Activated CD4-positive, alpha-beta T cell treated with anti-CD3 and anti-CD28 coated beads for 24 hours (primary cell): ENCODE measurements around the gene RASEF.

Experiments used
- DNase-seq, 2 donors: peaks; one replicate each; pipeline ENCODE4 v3.0.0-alpha.2; 2020; ENCODE audit warnings: low read depth in 2 of 2

Gene RASEF

DNA sequence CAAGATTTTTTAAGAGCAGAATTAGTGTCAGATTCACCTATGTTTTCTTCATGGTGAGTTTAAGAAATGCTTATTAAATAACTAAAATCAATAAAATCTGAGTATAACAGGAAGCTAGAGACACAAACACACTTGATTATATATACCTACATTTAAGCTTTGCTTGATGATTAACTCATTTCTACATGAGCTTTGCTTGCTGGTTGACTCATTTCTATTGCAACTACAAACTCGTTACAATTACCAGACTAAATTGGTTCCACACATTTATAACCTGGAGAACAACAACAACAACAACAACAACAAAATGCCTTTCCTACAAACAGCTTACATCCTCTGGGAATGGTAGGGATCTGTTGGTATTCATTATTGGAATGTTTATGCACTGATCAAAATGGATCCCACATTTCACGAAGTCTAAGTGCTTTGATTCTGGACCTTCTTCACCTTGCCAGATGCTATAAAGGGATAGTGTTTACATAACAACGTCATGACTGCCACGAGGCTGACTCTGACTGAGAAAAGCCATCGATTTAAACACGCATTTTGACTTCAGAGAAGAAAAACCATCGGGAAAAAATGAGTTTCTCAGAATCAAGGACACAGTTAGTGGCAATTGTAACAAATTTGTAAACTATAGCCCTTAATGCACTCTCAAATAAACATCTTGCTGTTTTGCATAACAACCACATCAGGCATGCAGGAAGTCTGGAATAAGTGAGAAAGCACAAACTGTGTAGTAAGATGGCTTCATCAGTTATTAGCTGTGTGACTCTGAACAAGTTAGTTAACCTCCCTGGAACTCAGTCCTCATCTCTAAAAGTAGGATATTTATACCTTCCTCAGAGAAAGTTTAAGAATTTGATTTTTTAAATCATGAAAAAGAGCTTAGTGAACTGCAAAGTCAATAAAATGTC, 49.8 kb downstream of the RASEF start:
- no peak for DNase-seq

DNA sequence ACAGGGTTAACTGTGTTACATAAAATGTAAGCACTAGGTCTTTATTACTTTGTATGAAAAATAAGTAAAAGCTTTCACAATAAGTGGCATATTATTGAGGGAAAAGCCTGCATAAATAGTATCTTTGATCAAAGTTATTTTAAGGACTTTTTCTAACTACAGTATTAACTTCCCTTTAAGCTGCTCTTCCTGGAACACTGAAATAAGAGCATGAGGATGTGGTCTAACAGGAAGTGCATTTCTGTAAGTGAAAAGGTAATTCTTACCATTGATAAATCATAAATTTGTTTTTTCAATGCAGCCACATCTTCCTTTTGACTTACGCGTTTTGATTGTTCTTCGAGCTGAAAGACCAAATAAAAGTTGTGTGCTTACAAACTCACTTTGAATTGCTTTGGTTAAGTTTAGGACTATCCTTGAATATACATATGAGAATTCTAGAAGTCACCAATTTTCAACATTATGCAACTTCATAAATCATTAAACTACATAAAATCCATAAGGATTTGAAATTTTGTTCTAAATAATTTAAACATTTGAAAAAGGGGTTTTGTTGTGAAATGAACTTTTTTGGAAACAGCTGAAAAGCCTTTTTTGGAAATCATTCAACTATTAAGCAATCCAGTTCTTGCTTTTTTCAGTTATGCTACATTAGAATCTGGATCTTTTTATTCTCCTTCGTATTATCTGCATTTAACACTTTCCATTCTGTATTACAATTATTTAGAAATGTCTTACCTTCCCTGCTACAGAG, 50.6 kb downstream of the RASEF start:
- DNase-seq = no peak

DNA sequence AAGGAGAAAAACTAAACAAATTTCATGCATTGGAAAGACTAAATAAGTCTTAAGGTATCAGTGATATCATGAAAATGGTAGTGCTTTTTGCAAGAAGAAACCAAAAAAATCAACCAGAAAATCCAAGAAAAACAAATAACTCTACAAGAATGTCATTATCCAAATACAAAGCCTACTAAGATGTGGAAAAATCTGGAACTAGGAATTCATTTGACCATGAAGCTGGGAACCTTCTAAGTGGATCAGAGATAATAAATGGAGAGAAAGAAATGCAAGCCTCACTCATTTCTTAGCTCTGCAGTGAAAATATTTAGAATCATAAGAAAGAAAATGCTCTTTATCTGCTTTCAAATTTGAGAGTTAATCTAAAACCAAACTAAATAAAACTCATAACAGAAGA, 51.3 kb downstream of the RASEF start:
- no peak for DNase-seq

DNA sequence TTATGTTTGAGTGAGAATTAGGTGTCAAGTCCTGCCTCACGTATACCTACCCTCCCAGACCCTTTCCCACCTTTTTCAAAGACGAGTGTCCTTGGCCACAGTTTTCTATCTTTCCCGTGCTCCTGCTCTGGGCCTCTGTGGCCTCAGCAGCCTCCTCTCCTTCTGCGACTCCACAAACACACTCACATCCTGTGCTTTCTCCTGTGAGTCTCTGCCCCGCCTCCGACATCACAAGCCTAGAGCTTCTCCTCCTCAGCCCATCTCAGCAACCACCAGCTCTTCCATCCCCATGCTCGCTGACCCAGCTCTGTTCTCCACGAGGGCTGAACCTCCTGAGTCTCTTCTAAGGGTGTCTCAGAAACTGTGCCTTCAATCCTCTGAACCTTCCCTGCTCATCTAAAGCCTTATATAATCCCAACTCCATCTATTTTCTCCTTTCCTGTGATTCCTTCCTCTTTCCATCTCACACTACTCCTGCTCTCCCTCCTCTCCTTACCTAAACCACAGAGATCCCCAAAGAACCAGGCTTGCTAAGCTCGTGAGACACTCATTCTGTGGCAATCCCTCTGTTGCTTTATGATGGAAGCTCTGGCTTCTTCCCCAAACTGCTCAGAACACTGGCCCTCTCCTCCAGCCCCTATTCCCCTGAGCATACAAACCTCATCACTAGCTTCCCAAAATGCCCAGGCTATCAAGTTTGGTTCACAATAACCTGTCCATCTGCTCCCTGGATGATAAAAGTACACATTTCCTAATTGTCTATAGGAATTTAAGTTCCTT, 55.2 kb downstream of the RASEF start:
- no peak for DNase-seq

DNA sequence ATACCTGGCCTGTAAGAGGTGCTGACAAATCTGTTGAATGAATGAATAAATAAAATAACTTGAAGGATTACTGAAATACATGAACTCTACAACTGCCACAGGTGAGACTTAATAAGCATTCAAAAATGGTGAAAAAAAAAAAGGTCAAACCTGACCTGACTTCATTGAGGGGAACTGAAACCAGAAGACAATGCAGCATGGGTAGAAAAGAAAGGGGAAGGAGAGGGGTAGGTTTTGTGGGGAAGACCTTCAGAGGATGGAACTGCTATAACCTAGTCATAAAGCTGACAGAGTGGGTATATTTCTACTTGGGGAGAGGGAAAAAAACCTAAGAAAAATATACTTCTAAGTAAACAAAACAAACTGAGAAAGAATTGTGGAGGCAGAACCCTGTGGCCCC, 56.6 kb downstream of the RASEF start:
- DNase-seq = no peak

- DNase-seq = no peak
Observed at GRCh38 chr9:83005963-83006362, 57.0 kb downstream of the RASEF start.

GRCh38 chr9:83005361-83005760, 57.6 kb downstream of the RASEF start:
- DNase-seq = no peak

GRCh38 chr9:83002329-83002728, 60.6 kb downstream of the RASEF start:
- no peak for DNase-seq

DNA sequence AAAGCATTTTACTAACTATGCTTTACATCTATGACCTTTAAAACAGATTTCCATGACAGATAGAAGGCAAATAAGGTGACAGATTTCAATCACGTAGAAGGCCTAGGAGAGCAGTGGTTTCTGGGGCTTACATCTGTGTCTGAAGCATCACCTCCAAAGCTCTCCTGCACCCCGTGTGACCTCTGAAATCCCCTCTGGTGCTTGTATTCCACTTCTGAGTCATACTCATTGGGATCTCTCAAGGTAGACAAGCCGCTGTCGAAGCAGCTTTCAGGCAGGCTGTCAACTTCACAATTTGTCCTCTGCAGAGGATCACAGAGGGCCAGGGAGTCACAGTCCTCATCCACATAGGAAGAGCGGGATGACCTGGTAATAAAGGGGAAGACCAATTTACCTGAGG, 62.2 kb downstream of the RASEF start:
- no peak for DNase-seq

- DNase-seq = no peak
Observed at GRCh38 chr9:82998409-82998808, 64.5 kb downstream of the RASEF start.

- DNase-seq = no peak
Observed at GRCh38 chr9:82997476-82998140, 65.3 kb downstream of the RASEF start.

DNA sequence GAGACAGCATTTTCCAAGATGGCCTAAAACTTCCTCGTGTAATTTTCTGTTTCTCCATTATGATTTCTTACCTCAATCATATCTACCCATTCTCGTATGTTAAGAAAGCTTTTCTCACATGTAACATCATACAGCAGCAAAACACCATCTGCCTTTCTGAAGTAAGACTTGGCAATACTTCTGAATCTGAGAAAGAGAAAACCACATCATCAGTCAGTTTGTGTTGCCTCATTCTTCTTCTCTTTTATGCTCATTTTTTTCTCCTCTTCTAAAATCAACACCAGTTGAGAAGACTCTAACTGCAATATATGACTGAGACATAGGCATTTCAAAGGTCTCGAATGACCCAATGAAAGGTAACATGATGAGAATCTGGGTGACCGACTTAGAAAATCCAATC, 66.0 kb downstream of the RASEF start:
- DNase-seq = no peak

DNA sequence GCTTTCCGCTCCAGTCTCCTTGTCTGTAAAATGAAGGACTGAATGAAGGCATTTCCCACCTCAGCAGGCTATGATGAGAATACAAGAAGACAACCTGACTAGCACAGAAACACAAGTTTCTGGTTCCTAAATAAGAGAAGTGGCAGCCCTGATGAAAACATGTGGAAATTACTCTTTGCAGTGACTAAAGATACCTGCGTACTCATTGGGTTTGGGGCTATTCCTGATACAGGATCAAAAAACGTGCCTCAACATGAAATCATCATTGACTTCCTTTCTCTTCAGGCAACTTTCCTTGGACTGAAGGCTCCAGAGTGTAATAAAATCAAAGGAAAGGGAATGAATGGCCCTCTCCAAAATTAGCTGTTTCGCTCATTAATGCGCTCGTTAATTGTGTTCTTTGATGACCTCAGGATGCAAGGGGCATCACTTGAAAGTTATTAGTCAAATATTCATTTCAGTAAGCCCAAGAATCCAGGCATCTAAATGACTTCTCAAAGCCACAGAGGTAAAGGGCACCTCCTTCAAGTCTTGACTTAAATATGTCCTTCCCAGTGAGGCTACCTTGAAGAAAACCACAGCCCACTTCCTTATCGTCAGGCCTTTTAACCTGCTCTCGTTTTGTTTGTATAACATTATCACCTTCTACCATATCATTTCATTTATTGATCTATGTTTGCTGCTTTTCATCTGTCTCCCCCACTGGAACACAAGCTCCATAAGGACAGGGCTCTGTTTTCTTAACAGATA, 68.9 kb downstream of the RASEF start:
- DNase-seq = no peak

- no peak for DNase-seq
Observed at GRCh38 chr9:82991671-82992070, 71.3 kb downstream of the RASEF start.

GRCh38 chr9:82989929-82990328, 73.0 kb downstream of the RASEF start:
- DNase-seq = no peak

DNA sequence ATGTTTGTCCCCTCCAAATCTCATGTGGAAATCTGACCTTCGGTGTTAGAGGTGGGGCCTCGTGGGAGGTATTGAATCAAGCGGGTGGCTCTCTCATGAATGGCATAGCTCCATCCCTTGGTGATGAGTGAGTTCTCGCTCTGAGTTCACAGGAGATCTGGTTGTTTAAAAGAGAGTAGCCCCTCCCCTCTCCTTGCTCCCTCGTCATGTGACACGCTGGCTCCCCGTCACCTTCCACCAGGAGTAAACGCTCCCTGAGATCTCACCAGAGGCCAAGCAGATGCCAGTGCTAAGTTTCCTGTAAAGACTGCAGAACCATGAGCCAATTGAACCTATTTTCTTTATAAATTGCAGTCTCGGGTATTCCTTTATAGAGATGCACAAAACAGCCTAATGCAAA, 74.5 kb downstream of the RASEF start:
- no peak for DNase-seq

- DNase-seq = no peak
Observed at GRCh38 chr9:82987370-82988189, 75.4 kb downstream of the RASEF start.

GRCh38 chr9:82981552-82981951, 81.4 kb downstream of the RASEF start:
- no peak for DNase-seq

- no peak for DNase-seq
Observed at GRCh38 chr9:82975176-82975575, 87.8 kb downstream of the RASEF start.

GRCh38 chr9:82972446-82972845, 90.5 kb downstream of the RASEF start:
- no peak for DNase-seq
